ENCODE data around the gene RPS26.
"Not testable (repeated sequence)": the region's sequence is repeated elsewhere in the genome, so short reads cannot be mapped to it uniquely, and the experiment has no call there.

Gene RPS26

GRCh38 chr12:56061982-56062381 lies 20.3 kb downstream of the RPS26 start:
- H3K4me3 ChIP-seq (replicated peaks; ENCODE audit: low read depth, low read length): no peak overlapping the region
- TF ChIP-seq CTCF (IDR thresholded peaks at IDR 0.05; ENCODE audit: insufficient read depth, low read length, poor library complexity, severe bottlenecking): no peak
- no peak for DNase-seq (ENCODE audit: extremely low read depth, insufficient read length)
- no peaks in the 10 kb centered on the region for H3K36me3 ChIP-seq (ENCODE audit: control insufficient read depth, insufficient read depth, low read length)
- H3K27me3 ChIP-seq (replicated peaks; ENCODE audit: control insufficient read depth, insufficient read depth, low read length): no peaks in the 10 kb centered on the region

GRCh38 chr12:56062996-56063395 lies 21.3 kb downstream of the RPS26 start:
- H3K27me3 ChIP-seq (replicated peaks; ENCODE audit: control insufficient read depth, insufficient read depth, low read length): no peaks in the 10 kb centered on the region

GRCh38 chr12:56071648-56072047 lies 29.9 kb downstream of the RPS26 start:
- no peaks in the 10 kb centered on the region for H3K36me3 ChIP-seq (ENCODE audit: control insufficient read depth, insufficient read depth, low read length)
- no peaks in the 10 kb centered on the region for H3K27me3 ChIP-seq (replicated peaks; ENCODE audit: control insufficient read depth, insufficient read depth, low read length)
- DNase-seq (ENCODE audit: extremely low read depth, insufficient read length): no peak
- H3K4me3 ChIP-seq (replicated peaks; ENCODE audit: low read depth, low read length): no peak overlapping the region
- no peak for TF ChIP-seq CTCF (IDR thresholded peaks at IDR 0.05; ENCODE audit: insufficient read depth, low read length, poor library complexity, severe bottlenecking)

More at GRCh38 chr12:56062996-56063395, 21.3 kb downstream of the RPS26 start:
- Histone ChIP-seq H3K36me3 (ENCODE audit: control insufficient read depth, insufficient read depth, low read length) (no peaks in the 10 kb centered on the region), H3K4me3 (replicated peaks; ENCODE audit: low read depth, low read length) (no peak overlapping the region)
- no peak for TF ChIP-seq CTCF (IDR thresholded peaks at IDR 0.05; ENCODE audit: insufficient read depth, low read length, poor library complexity, severe bottlenecking)
- DNase-seq (ENCODE audit: extremely low read depth, insufficient read length): no peak

GRCh38 chr12:56074396-56074795 lies 32.7 kb downstream of the RPS26 start:
- DNase-seq (ENCODE audit: extremely low read depth, insufficient read length): no peak
- TF ChIP-seq CTCF (IDR thresholded peaks at IDR 0.05; ENCODE audit: insufficient read depth, low read length, poor library complexity, severe bottlenecking): no peak
- Histone ChIP-seq H3K27me3 (replicated peaks; ENCODE audit: control insufficient read depth, insufficient read depth, low read length) (no peaks in the 10 kb centered on the region), H3K4me3 (replicated peaks; ENCODE audit: low read depth, low read length) (no peak overlapping the region), H3K36me3 (ENCODE audit: control insufficient read depth, insufficient read depth, low read length) (no peaks in the 10 kb centered on the region)

GRCh38 chr12:56077966-56078365 lies 36.2 kb downstream of the RPS26 start:
- H3K36me3 ChIP-seq (ENCODE audit: control insufficient read depth, insufficient read depth, low read length); H3K4me3 ChIP-seq (replicated peaks; ENCODE audit: low read depth, low read length); DNase-seq (ENCODE audit: extremely low read depth, insufficient read length); H3K27me3 ChIP-seq (replicated peaks; ENCODE audit: control insufficient read depth, insufficient read depth, low read length): not testable (repeated sequence)

- Histone ChIP-seq H3K27me3 (replicated peaks; ENCODE audit: control insufficient read depth, insufficient read depth, low read length) (peaks cover 2% of the 10 kb centered on the region; the same call in 1 of the 2 replicates), H3K4me3 (replicated peaks; ENCODE audit: low read depth, low read length) (no peak overlapping the region), H3K36me3 (ENCODE audit: control insufficient read depth, insufficient read depth, low read length) (no peaks in the 10 kb centered on the region)
- TF ChIP-seq CTCF (IDR thresholded peaks at IDR 0.05; ENCODE audit: insufficient read depth, low read length, poor library complexity, severe bottlenecking): no peak
- no peak for DNase-seq (ENCODE audit: extremely low read depth, insufficient read length)
Observed at GRCh38 chr12:56078427-56078826, 36.7 kb downstream of the RPS26 start.

All from GM06990 (cell line).